ENCODE data around the gene NEBL.

Gene NEBL

DNA sequence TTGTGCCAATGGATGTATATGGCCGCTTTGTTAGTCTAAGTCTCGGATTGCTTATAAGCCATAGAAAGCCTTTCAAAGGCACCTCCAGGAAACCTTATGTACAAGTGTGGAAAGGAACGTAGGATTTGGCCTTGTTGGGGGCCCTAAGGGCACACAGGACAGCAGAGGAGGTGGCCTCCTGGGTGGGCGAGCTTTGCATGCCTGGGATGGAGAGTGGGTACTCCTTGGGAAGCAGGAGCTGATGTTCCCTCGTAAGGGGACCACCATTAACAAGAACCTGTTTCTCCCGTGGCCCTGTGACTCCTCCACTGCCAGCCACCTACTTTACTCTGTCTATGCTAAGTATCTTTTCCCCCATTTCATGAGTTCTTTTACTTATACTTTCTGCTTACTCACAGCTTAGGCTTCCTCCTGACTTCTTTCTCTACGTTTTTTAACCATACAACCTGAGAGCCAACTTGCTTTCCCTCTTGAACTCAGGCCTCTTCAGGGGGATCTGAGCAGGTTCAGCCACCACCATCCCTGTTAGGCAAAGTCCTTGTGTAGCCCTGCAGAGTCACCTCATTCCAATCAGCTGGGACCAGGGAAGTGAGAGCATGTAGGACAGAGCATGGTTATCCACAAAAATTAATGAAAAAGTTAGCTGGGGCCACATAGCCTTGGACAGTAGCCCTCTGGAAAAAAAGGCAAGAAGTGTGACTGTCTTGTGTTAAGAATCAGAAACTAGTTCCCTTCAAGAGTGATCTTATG is 118.9 kb downstream of the NEBL start:
- no peak for DNase-seq (ENCODE audit: low spot score)

DNA sequence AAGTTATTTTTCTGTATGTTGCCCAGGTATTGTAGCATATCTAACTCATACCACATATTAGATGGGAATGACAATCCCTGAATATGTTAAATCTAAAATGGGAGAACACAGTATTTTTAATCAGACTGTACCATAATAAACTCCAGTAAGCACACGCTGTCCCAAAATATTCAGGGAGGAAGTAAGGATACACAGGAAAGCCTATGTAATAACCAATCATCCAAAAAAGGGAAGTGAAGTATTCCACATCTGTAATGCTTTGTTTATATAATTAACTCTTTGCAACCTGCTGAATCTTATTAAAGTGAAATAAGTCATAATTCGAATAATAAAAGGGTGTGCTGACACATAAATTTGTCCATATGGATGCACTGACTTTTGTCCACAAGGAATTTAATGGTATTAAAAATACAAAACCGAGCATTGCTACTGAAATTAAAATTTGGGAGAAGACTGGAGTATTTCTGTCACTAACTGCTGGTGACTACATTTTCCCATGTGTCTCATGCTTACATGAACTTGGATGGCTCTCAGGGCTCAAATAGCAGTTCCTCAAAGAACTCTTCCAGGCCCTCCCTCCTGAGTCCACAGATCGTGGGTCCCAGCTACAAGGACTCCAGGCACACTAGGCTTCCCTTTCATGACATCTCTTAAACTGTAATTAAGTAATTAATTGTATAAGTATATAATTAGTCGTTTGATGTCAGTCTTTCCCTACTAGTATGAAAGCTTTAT is 120.6 kb downstream of the NEBL start:
- DNase-seq (ENCODE audit: low spot score), result no peak

DNA sequence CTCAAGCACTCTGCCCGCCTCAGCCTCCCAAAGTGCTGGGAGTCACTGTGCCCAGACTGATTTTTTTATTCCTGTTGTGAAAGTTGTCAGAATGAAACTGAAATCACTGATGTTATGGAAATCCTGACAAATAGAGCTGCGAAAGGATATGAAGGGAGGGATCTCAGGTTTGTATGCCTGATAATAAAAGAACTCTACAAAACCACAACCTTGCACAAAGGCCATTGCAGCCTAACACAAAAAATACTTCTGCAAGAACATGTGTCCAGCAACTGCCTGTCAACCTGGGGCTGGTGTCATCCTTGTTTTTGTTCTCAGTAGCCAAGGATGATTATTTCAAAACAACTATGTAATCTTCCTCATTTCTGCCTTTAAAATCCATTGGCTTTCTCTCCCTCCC is 126.1 kb downstream of the NEBL start:
- no peak for DNase-seq (ENCODE audit: low spot score)

DNA sequence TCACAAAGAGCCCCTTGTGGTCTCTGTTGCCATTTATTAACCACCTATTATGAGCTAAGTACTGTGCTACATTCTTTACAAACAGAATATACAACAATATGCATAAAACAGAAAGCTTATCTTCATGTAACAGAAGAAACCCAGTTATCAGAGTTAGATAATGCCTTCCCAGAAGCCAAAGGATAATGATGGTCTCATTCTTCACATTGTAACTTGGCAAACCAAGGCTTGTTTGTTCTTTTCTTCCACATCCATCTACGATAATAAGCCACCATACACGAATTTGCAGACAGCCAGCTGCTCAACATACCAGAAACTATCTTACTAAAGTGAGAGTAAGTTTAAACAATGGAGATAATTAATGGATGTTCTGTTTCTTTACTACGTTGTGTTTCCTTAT is 127.6 kb downstream of the NEBL start:
- no peak for DNase-seq (ENCODE audit: low spot score)

DNA sequence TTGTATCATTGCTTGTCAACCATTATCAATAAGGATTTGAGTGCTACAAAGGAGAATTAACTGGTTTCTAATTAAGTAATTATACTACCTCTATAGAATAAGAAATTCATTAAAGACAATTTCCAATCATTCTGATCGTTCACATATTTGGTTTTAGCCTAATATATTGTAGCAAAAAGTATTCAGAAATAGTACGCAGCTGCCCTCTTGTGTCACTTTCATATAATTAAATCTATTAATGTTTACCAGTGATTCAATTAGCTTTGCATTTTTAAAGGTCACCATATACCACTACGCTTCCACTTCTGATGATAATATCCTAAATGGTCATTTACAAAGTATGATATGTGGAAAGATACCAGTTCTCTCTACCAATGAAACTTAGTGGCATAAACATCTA is 128.3 kb downstream of the NEBL start:
- DNase-seq (ENCODE audit: low spot score), result no peak

DNA sequence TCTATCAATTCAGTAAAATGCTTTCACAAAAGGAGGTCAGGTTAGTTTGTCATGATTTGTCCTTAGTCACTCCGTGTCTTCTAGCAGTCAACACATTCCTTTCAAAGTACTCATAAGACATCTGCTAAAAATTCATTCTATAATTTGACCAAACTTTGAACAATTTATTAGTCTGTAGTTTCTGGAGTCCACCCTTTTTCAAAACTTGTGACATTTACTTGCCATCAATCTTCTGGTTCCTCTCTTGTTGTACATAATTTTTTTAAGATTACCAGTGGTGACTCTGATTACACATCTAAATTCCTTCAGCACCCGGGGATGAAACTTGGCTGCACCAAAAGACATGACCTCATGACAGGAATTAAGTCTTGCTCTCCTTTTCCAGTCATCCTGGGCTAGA is 130.1 kb downstream of the NEBL start:
- no peak for DNase-seq (ENCODE audit: low spot score)

DNA sequence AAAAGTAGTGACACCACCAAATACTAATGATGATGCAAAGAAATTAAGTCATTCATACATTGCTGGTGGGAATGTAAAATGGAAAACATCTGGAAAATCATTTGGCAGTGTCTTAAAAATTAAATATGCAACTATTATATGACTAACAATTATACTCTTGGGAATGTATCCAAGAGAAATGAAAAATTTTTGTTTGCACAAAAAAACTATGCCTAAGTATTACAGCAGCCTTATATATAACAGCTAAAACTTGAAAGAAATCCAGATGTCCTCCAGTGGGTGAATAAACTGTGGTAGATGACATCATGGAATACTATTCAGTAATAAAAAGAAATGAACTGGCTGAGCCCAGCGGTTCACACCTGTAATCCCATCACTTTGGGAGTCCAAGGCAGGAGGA is 132.0 kb downstream of the NEBL start:
- DNase-seq (ENCODE audit: low spot score), result no peak

DNA sequence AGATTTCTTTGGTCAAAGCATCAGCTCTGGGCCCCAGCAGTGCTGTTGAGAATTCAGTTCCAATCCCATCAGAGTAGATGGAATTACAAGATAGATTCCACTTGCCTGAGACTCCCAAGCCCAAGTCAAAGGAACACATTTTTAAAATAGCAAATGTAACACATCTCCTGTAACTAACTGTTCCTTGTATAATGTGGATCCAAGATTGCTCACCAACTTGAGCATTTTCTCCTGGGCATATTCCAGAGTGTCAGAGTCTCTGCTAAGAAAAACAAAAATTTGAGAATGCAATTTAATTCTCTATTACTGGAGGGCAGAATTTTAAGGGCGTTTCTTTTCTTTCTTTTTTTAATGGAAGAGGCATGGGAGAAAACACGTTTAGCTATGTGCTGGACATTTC is 136.7 kb downstream of the NEBL start:
- DNase-seq (ENCODE audit: low spot score), result no peak

DNA sequence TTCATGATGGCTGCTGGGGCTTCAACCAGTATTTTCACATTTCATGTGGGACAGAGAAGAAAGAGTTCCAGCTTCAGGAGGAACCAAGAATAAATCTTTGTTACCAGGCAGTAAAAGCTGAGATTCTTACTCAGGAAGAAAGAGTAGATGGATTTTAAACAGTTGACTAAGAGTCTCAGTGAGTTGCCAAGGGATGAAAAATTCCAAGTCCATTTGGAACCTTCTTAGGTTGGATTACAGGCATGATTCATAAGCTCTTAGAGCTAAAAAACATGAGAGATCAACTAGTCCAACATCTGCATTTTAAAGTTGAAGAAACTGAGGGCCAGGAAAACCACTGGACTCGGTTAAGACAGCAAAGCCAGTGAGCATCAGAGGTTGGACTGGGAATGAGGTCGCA is 148.6 kb downstream of the NEBL start:
- DNase-seq (ENCODE audit: low spot score), result no peak

DNA sequence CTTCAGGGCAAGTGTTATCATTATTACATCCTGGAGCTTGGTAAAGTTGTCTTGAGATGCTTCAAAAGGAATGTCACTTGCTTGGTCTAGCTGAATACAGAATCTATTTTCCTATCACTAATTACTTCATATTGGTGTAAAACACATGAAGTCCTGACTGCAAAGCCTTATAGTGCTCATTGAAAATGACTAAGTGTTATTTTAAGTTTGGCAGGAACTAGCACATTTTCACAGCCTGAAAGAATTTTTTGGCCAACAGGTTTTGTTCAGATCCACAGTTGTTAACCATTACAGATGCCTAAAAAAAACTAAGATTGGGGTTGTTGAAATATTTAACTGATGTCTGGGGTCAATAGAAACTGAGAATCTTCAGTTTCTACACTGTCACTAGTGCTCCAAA is 149.3 kb downstream of the NEBL start:
- DNase-seq (ENCODE audit: low spot score), result no peak

DNA sequence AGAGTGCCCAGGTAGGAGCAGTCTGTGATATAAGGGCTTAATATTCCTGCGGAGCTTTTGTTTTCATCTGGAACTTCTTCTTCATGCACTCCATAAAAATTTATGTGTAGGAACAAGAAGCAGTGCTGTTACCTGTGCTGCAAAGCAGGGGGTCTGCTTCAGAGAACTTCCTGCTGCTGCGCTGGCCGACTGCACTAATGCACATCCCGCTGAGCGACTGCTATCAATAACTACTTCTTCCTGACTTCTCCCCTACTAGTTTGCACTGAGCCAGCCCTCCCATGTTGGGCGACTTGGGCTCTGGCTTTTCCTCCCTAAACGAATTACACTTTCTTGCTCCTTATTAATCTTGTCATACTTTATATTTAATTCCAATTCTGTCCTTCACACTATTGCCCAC is 150.3 kb downstream of the NEBL start:
- DNase-seq (ENCODE audit: low spot score), result no peak

DNA sequence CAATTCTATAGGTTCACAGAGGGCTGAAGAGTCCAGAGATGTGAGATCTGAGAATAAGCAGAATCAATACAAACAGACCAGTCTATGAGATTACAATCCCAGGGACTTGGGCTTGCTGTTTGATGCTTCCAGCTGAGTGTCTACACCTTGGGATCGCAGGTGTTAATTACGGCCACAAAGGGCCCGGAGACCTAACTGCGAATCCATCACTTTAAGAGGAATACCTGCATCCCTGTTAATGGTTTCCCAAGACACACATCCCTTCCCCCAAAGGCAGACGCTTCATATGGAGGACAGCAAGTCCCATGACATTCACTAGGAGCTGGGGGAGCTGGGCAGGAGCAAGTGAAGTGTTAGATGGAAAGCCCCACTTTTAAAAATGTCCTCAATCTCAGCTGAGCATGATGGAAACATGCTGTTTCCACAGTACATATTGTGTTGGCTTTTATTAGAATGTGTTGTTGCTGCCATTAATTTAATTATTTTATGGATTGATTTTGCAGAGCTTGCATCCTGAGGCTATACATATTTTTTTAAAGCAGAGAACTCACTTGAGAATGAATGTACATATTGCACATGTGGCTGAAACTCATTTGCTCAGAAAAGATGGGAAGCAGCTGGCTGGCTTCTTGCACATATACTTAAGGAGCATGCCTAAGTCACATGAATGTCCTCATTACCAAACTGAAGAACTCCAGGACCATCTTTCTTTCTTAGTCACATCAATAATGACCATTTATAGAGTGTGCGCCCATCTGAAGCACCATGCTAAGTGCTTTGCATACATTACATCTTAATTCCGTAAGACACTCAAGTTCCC is 151.3 kb downstream of the NEBL start:
- no peak for DNase-seq (ENCODE audit: low spot score)

DNA sequence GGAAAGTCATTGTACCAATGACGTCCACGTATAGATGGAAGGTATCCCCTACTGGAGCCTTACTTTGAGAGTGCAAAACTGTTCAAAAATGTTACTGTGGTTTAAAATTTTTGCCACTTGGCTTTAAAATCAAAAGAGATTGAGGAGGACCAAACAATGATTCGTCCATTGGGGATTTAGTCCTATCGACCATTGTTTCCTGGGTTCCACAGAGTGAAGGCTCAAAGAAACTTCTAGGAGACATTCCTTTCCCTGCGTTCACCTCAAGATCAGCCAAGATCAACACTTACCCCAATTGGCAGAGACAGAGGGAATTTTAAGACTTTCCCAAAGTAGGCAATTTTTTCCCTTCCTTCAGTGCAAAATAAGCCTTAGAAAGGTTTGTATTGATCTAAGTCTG is 152.3 kb downstream of the NEBL start:
- DNase-seq (ENCODE audit: low spot score), result no peak

DNA sequence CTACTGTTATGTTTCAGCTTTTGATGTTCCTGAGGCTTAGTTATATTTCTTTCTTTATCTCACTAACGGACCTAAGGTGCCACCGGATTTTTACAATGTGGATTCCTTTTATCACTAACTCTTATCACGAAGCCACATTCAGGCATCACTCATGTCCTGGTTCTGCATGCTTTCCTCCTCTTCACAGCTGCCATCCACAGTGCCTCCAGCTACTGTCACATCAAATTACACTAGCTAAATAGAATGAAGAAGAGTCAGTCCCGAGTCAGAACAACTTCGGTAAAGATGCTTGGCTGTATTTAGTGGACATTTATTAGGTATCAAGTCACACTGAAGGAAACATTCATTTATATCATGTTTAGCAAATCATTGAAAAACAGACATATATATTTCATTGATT is 153.2 kb downstream of the NEBL start:
- DNase-seq (ENCODE audit: low spot score), result no peak

DNA sequence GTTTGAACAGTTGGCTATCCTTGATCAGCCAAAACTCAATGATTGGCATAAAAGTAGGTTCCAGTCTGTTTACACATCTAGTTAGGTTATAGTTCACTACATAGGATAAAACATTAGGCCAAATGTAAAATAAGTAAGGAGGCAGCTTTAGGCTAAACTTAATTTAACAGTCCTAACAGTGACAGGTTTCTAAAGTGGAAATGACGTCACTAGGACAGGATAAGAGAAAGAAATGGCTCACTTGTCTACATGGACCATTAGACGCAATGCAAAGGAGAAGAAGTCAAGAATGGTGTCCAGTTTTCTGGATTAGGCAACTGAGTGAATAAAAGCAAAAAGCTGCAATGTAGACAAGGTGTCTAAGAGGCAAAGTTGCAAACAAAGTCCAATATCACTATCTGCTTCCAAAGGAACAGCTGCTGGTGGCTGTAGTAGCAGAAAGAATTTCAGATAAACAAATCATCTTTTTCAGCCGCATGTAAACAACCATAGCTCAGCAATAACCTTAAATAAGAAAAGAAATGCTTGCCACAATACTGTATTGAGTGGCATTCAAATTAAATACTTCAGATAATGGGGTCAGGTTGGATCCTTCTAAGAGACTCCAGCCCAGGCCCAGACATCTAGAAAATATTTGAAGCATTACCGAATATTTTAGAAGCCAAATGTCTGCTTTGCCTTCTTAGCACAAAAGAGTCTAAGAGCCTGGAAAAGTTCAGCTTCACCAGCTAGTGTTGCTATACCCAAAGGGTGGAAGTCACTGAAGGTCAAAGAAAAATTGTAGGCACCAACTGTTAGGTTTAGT is 154.2 kb downstream of the NEBL start:
- no peak for DNase-seq (ENCODE audit: low spot score)

DNA sequence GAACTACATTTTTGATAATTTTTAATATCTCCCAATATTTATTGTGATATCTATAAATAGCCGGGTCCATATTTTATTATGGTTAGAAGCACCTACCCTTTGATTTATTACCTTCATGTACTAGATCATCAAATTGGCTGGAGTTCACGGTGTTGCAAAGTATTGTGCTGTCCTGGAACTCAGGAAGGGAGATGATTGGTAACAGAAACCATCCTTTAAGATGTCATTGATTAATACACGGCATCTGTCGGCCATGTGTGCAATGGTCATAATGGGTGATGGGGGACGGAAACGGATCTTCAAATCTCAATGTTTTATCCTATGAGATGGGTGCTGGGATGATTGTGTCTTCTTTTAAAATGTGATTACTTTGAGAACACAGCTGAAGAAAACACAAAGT is 157.0 kb downstream of the NEBL start:
- DNase-seq (ENCODE audit: low spot score), result no peak

DNA sequence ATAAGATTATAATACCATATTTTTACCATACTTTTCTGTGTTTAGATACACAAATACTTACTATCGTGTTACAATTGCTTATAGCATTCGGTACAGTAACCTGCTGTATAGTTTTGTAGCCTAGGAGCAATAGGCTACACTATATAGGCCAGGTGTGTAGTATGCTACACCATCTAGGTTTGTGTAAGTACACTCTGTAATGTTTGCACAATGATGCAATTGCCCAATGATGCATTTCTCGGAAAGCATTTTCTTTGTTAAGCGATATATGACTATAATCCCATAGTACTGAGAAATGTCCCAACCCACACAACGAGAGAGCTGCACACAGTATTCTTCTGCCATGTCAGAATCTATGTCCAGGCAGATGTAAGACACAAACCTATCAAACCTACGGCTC is 160.0 kb downstream of the NEBL start:
- DNase-seq (ENCODE audit: low spot score), result no peak

Measured in HuH-7 (cell line).